Measurements from ENCODE around the gene NLK.
A peak's percentile ranks its signal among the peaks of the same experiment; 100 is the strongest.

The NLK gene

GRCh38 chr17:28161311-28161710, 118.8 kb downstream of the NLK start:
- Histone ChIP-seq H3K4me1 (ENCODE audit: control extremely low read depth in 1 of 4, control insufficient read depth in 4 of 4, insufficient read depth in 4 of 4, low read length in 3 of 4) (peaks cover 0 to 3% (median 0%) of the 10 kb centered on the region in 4 experiments), H3K36me3 (ENCODE audit: control insufficient read depth in 4 of 4, insufficient read depth in 4 of 4, low read length in 3 of 4) (peaks cover 0 to 4% (median 2%) of the 10 kb centered on the region in 4 experiments), H3K27me3 (replicated peaks in 2 of 5; ENCODE audit: control insufficient read depth in 4 of 5, insufficient read depth in 5 of 5, low read length in 4 of 5) (no peaks in the 10 kb centered on the region), H3K27ac (ENCODE audit: insufficient read depth in 1 of 2, low read depth in 1 of 2, low read length in 2 of 2, poor library complexity in 1 of 2, severe bottlenecking in 2 of 2) (no peak overlapping the region), H3K4me3 (ENCODE audit: control insufficient read depth in 1 of 7, extremely low read depth in 1 of 7, insufficient read depth in 4 of 7, low read depth in 2 of 7, low read length in 6 of 7) (no peak overlapping the region), H3K9me3 (ENCODE audit: control extremely low read depth in 1 of 5, control insufficient read depth in 4 of 5, insufficient read depth in 2 of 5, low read depth in 1 of 5, low read length in 4 of 5) (no peaks in the 10 kb centered on the region)
- WGBS (ENCODE audit: insufficient coverage) = 100% methylated on average over 3 of the region's 4 CpGs
- ChIA-PET CTCF (interaction anchor here (0.6 to 1.4 kb wide), 3 partner anchors 30 to 121 kb away, joined by 3 to 4 read pairs (median 3); no protein-coding TSS in a partner anchor), POLR2A (no interaction called here)
- no peak for DNase-seq

GRCh38 chr17:28166478-28166877, 124.0 kb downstream of the NLK start:
- CTCF ChIA-PET = interaction anchor here (0.7 kb wide), 1 partner anchor 75 kb away, joined by 3 read pairs; no protein-coding TSS in a partner anchor
- POLR2A ChIA-PET = no interaction called here
- DNase-seq = no peak
- Histone ChIP-seq H3K36me3 (ENCODE audit: control insufficient read depth in 4 of 4, insufficient read depth in 4 of 4, low read length in 3 of 4) (peaks cover 3 to 6% (median 4%) of the 10 kb centered on the region in 4 experiments), H3K4me1 (ENCODE audit: control extremely low read depth in 1 of 4, control insufficient read depth in 4 of 4, insufficient read depth in 4 of 4, low read length in 3 of 4) (peaks cover 6 to 22% (median 16%) of the 10 kb centered on the region in 4 experiments), H3K4me3 (ENCODE audit: control insufficient read depth in 1 of 7, extremely low read depth in 1 of 7, insufficient read depth in 4 of 7, low read depth in 2 of 7, low read length in 6 of 7) (no peak overlapping the region), H3K27ac (ENCODE audit: insufficient read depth in 1 of 2, low read depth in 1 of 2, low read length in 2 of 2, poor library complexity in 1 of 2, severe bottlenecking in 2 of 2) (no peak overlapping the region), H3K27me3 (replicated peaks in 2 of 5; ENCODE audit: control insufficient read depth in 4 of 5, insufficient read depth in 5 of 5, low read length in 4 of 5) (no peaks in the 10 kb centered on the region), H3K9me3 (ENCODE audit: control extremely low read depth in 1 of 5, control insufficient read depth in 4 of 5, insufficient read depth in 2 of 5, low read depth in 1 of 5, low read length in 4 of 5) (no peaks in the 10 kb centered on the region)
- no CpG with 5 or more reads among the region's 2 CpGs for WGBS (ENCODE audit: insufficient coverage)

GRCh38 chr17:28169621-28170349, 127.3 kb downstream of the NLK start:
- DNase-seq = peak in 1 of 3 donors; percentile 11
- H3K4me3 ChIP-seq (ENCODE audit: control insufficient read depth in 1 of 7, extremely low read depth in 1 of 7, insufficient read depth in 4 of 7, low read depth in 2 of 7, low read length in 6 of 7) = no peak overlapping the region
- no CpG with 5 or more reads among the region's 3 CpGs for WGBS (ENCODE audit: insufficient coverage)
- ChIA-PET CTCF (no interaction called here), POLR2A (interaction anchor here (1.1 kb wide), 1 partner anchor 11 kb away, joined by 3 read pairs; no protein-coding TSS in a partner anchor)
- peaks cover 0 to 6% (median 1%) of the 10 kb centered on the region in 4 experiments for H3K36me3 ChIP-seq (ENCODE audit: control insufficient read depth in 4 of 4, insufficient read depth in 4 of 4, low read length in 3 of 4)
- no peaks in the 10 kb centered on the region for H3K9me3 ChIP-seq (ENCODE audit: control extremely low read depth in 1 of 5, control insufficient read depth in 4 of 5, insufficient read depth in 2 of 5, low read depth in 1 of 5, low read length in 4 of 5)
- no peaks in the 10 kb centered on the region for H3K27me3 ChIP-seq (replicated peaks in 2 of 5; ENCODE audit: control insufficient read depth in 4 of 5, insufficient read depth in 5 of 5, low read length in 4 of 5)
- peaks cover 33 to 52% (median 43%) of the 10 kb centered on the region in 4 experiments for H3K4me1 ChIP-seq (ENCODE audit: control extremely low read depth in 1 of 4, control insufficient read depth in 4 of 4, insufficient read depth in 4 of 4, low read length in 3 of 4)
- peak overlapping the region in 1 of 2 experiments; percentile 6 for H3K27ac ChIP-seq (ENCODE audit: insufficient read depth in 1 of 2, low read depth in 1 of 2, low read length in 2 of 2, poor library complexity in 1 of 2, severe bottlenecking in 2 of 2)

- CTCF ChIA-PET = interaction anchor here (0.9 kb wide), 1 partner anchor 23 kb away, joined by 3 read pairs; no protein-coding TSS in a partner anchor
- Histone ChIP-seq H3K27me3 (replicated peaks in 2 of 5; ENCODE audit: control insufficient read depth in 4 of 5, insufficient read depth in 5 of 5, low read length in 4 of 5) (no peaks in the 10 kb centered on the region), H3K9me3 (ENCODE audit: control extremely low read depth in 1 of 5, control insufficient read depth in 4 of 5, insufficient read depth in 2 of 5, low read depth in 1 of 5, low read length in 4 of 5) (no peaks in the 10 kb centered on the region), H3K4me3 (ENCODE audit: control insufficient read depth in 1 of 7, extremely low read depth in 1 of 7, insufficient read depth in 4 of 7, low read depth in 2 of 7, low read length in 6 of 7) (peak overlapping the region in 1 of 7 experiments; percentile 6), H3K36me3 (ENCODE audit: control insufficient read depth in 4 of 4, insufficient read depth in 4 of 4, low read length in 3 of 4) (peaks cover 0 to 5% (median 1%) of the 10 kb centered on the region in 4 experiments), H3K4me1 (ENCODE audit: control extremely low read depth in 1 of 4, control insufficient read depth in 4 of 4, insufficient read depth in 4 of 4, low read length in 3 of 4) (peaks cover 35 to 62% (median 49%) of the 10 kb centered on the region in 4 experiments), H3K27ac (ENCODE audit: insufficient read depth in 1 of 2, low read depth in 1 of 2, low read length in 2 of 2, poor library complexity in 1 of 2, severe bottlenecking in 2 of 2) (peak overlapping the region in 1 of 2 experiments; percentile 41)
- DNase-seq = peak in 1 of 3 donors; percentile 36
- POLR2A ChIA-PET = no interaction called here
Observed at GRCh38 chr17:28170771-28171170, 128.3 kb downstream of the NLK start.

GRCh38 chr17:28173031-28173561, 130.6 kb downstream of the NLK start:
- 0% methylated on average over 1 of the region's 3 CpGs for WGBS (ENCODE audit: insufficient coverage)
- H3K4me1 ChIP-seq (ENCODE audit: control extremely low read depth in 1 of 4, control insufficient read depth in 4 of 4, insufficient read depth in 4 of 4, low read length in 3 of 4) = peaks cover 37 to 82% (median 54%) of the 10 kb centered on the region in 4 experiments
- DNase-seq = peak; percentile 64 to 90 (median 79)
- H3K36me3 ChIP-seq (ENCODE audit: control insufficient read depth in 4 of 4, insufficient read depth in 4 of 4, low read length in 3 of 4) = peaks cover 0 to 5% (median 3%) of the 10 kb centered on the region in 4 experiments
- no peaks in the 10 kb centered on the region for H3K9me3 ChIP-seq (ENCODE audit: control extremely low read depth in 1 of 5, control insufficient read depth in 4 of 5, insufficient read depth in 2 of 5, low read depth in 1 of 5, low read length in 4 of 5)
- H3K27ac ChIP-seq (ENCODE audit: insufficient read depth in 1 of 2, low read depth in 1 of 2, low read length in 2 of 2, poor library complexity in 1 of 2, severe bottlenecking in 2 of 2) = peak overlapping the region; percentile 78 to 85
- ChIA-PET POLR2A (no interaction called here), CTCF (interaction anchor here (1.5 to 1.6 kb wide), 2 partner anchors 10 to 42 kb away, joined by 3 to 5 read pairs; no protein-coding TSS in a partner anchor)
- H3K4me3 ChIP-seq (ENCODE audit: control insufficient read depth in 1 of 7, extremely low read depth in 1 of 7, insufficient read depth in 4 of 7, low read depth in 2 of 7, low read length in 6 of 7) = peak overlapping the region in 5 of 7 experiments; percentile 14 to 60 (median 38)
- no peaks in the 10 kb centered on the region for H3K27me3 ChIP-seq (replicated peaks in 2 of 5; ENCODE audit: control insufficient read depth in 4 of 5, insufficient read depth in 5 of 5, low read length in 4 of 5)

GRCh38 chr17:28173801-28174200, 131.3 kb downstream of the NLK start:
- Histone ChIP-seq H3K36me3 (ENCODE audit: control insufficient read depth in 4 of 4, insufficient read depth in 4 of 4, low read length in 3 of 4) (peaks cover 0 to 7% (median 0%) of the 10 kb centered on the region in 4 experiments), H3K9me3 (ENCODE audit: control extremely low read depth in 1 of 5, control insufficient read depth in 4 of 5, insufficient read depth in 2 of 5, low read depth in 1 of 5, low read length in 4 of 5) (no peaks in the 10 kb centered on the region), H3K4me3 (ENCODE audit: control insufficient read depth in 1 of 7, extremely low read depth in 1 of 7, insufficient read depth in 4 of 7, low read depth in 2 of 7, low read length in 6 of 7) (peak overlapping the region in 4 of 7 experiments; percentile 14 to 60 (median 27)), H3K27ac (ENCODE audit: insufficient read depth in 1 of 2, low read depth in 1 of 2, low read length in 2 of 2, poor library complexity in 1 of 2, severe bottlenecking in 2 of 2) (peak overlapping the region; percentile 78 to 85), H3K4me1 (ENCODE audit: control extremely low read depth in 1 of 4, control insufficient read depth in 4 of 4, insufficient read depth in 4 of 4, low read length in 3 of 4) (peaks cover 37 to 88% (median 54%) of the 10 kb centered on the region in 4 experiments), H3K27me3 (replicated peaks in 2 of 5; ENCODE audit: control insufficient read depth in 4 of 5, insufficient read depth in 5 of 5, low read length in 4 of 5) (no peaks in the 10 kb centered on the region)
- DNase-seq = peak; percentile 52 to 83 (median 72)
- ChIA-PET CTCF (interaction anchor here (1.6 kb wide), 1 partner anchor 43 kb away, joined by 3 read pairs; no protein-coding TSS in a partner anchor), POLR2A (no interaction called here)
- WGBS (ENCODE audit: insufficient coverage) = 0% methylated on average over 1 of the region's 1 CpG

Data from common myeloid progenitor, CD34-positive (primary cell).